GM19438 (cell line): ENCODE measurements around the gene FAM184A.
"Not testable (repeated sequence)": the region's sequence is repeated elsewhere in the genome, so short reads cannot be mapped to it uniquely, and the experiment has no call there.

Experiments
- ATAC-seq: cut with Tn5 transposase; IDR thresholded peaks from one replicate; pipeline ENCODE4 v1.9.1; 2021; ENCODE audit warnings: low read depth; ENCODE audit not compliant: unreplicated experiment

The FAM184A gene

GRCh38 chr6:119097815-119098361 is 19.4 kb upstream of the FAM184A start:
- ATAC-seq, result not testable (repeated sequence)

GRCh38 chr6:119096721-119097565 is 18.5 kb upstream of the FAM184A start:
- no peak for ATAC-seq

- ATAC-seq, result no peak
Measured at GRCh38 chr6:119090256-119090655, 11.8 kb upstream of the FAM184A start.

DNA sequence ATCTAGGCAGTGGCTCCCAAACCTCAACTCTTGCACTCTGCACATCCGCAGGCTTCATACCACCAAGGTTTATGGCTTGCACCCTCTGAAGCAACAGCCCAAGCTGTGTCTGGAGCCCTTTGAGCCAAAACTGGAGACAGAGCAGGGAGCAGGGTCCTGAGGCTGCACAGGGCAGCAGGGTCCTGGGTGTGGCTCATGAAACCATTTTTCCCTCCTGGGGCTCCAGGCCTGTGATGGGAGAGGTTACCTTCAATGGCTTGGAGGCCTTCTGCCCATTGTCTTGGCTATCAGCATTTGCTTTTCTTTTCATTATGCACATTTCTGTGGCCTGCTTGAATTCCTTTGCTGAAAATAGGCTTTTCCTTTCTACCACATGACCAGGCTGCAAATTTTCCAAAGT is 6.3 kb upstream of the FAM184A start:
- ATAC-seq, result no peak

DNA sequence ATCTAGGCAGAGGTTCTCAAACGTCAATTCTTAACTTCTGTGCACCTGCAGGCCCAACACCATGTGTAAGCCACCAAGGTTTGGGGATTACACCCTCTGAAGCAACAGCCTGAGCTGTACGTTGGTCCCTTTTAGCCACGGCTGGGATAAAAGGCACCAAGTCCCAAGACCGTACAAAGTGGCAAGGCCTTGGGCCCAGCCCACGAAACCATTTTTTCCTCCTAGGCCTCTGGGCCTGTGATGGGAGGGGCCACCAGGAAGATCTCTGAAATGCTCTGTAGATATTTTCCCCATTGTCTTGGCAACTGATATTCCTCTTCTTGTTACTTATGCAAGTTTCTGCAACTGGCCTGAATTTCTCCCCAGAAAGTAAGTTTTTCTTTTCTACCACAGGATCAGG is 4.5 kb upstream of the FAM184A start:
- no peak for ATAC-seq

GRCh38 chr6:119079283-119079809 is 882 bp upstream of the FAM184A start:
- ATAC-seq, result no peak

DNA sequence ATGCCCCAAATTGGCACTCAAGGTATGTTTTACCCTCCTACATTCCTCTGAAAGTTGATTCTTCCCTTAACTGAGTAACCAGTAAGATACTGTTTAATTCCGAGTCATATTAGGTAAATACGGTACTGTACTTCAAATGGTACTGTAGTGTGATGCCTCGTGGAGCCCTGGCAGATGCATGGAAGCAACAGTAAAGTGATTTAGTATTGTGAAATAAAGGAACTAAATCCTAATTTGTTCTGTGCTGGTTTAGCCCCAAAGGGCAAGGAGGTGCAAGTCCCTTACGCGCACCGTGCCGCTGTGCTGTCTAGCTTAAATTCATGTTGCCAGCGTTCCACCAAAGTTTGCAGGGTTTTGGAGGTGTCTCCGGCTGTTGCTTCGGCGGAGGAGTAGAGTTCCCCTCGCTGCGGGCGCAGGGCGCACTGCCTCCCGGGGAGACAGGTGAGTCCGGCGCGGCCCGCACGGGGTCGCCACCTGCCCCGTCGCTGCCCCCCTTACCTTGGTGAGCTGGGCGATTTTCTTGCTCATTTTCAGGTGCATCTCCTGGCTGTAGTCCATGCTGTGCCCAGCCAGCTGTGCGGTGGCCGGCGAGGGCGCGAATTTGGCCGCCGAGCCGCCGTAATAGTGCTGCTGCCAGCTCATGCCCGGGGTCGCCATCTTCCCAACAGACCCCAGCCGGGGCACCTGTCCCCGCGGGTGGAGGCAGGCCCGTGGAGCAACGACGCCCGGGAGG is 655 bp downstream of the FAM184A start:
- peak; percentile 57 for ATAC-seq

DNA sequence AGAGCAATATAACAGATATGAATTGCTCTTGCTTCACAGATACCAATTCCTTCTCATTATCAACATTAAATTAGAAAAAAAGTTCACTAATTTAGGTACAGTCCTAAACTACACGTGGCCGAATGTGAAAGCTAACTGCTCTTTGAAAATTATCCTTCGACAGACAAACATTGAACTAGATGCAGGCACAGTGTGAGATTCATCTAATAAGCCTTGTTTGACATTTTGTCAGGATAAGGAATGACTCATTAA is 1.1 kb downstream of the FAM184A start:
- no peak for ATAC-seq

- no peak for ATAC-seq
Measured at GRCh38 chr6:119076576-119077390, 1.7 kb downstream of the FAM184A start.

DNA sequence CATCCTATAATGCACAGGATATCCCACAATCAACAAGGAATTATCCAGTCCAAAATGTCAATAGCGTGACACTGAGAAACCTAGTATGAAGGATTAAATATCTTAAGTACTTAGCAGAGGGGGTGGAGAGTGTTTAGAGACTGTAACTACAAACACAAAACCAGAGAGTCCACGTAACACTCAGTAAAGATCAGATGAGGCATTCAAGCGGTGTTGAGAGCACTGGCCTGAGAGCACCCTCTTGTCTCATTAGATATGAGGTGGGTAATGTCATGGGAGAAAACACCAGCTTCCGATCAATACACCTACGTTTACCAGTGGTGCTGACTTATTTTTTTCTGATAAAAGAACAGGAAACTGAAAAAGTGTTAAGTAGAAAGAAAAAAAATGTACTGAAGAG is 2.3 kb downstream of the FAM184A start:
- ATAC-seq, result no peak

DNA sequence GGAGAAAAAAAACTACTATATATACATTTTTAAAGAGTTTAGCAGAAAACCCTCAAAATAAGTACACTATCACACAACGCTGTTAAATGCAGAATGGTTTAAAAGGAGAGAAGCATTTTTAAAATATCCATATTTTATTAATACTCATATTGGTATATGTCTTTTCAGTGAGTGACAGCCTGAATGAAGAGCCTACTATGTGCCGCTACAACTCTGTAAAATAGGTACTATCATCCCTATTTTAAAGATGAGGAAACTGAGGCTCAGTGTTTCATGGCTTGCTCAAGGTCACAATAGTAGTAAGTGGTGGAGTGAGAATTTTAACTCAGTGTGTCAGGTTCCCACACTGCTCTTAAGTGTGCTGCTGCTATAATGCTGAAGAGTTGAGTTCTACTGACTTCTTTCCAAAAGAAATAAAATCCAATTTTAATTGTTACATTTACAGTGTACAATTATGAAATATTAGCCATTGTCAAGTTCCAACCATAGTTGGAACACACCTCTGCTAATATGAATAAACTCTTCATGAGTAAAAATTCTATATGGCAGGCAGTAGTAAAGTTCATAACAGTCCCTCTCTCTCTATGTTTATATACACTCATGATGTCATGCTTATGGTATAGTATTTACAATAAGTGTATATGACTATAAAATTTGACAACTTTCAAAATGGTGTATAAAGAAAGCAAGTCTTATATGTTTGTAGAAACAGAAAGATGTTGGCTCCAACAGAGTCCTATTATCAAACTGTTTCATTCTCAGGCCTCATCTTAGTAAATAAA is 3.1 kb downstream of the FAM184A start:
- no peak for ATAC-seq

- ATAC-seq, result peak; percentile 41
Measured at GRCh38 chr6:119073307-119074051, 5.0 kb downstream of the FAM184A start.

DNA sequence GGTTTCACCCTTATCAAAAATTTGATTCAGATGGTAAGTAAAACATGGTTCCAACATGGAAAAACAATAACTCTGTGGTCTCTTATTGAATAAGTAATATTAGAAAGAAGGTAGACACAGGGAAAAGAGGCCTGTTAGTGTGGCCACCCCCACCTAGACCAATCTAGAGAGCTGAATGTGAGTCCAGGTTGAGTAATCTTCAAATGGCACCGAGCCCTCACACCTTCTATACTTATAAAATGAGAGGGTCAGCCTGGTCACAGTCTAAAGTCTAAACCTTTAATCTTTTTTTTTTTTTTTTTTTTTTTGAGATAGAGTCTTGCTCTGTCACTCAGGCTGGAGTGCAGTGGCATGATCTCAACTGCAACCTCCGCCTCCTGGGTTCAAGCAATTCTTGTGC is 6.9 kb downstream of the FAM184A start:
- ATAC-seq, result no peak

DNA sequence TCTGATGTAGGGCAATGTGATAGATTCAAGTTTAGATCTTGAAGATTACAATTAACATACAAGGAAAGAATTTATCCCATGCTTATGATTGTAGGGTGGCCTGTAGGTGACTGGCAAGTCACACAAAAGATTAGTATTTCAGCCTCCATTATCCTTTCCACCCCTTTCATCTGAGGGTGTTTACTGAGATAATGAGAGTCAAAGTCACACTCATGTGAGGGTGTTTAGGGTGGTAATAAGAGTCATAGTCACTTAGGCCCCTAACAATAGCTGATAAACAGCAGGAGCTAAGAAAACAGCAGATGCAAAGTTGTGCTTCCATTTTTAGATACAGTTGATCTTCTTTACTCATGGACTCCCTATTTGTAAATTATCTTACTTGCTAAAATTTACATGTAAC is 11.4 kb downstream of the FAM184A start:
- ATAC-seq, result no peak

DNA sequence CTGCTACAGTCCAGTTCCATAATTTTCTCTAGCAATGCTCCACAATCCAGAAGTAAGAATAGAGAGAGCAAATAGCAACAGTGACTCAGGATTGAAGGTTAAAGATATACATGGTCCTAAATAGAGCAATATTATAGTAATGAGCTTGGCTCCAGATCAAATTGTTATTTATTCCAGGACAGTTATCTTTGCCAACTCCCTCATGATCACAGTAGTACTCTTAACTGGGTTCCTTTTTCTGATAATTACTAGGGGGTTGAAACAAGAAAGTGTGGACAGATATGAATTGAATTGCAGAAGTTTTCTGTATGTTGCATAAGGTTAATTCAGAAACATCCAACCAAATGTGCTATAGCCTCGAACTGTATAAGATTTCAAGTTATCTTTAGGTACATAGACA is 11.9 kb downstream of the FAM184A start:
- ATAC-seq, result no peak

GRCh38 chr6:119065955-119066354 is 12.5 kb downstream of the FAM184A start:
- ATAC-seq, result peak; percentile 24

- peak; percentile 76 for ATAC-seq
Measured at GRCh38 chr6:119065382-119065781, 13.1 kb downstream of the FAM184A start.

- ATAC-seq, result no peak
Measured at GRCh38 chr6:119063491-119063890, 15.0 kb downstream of the FAM184A start.

GRCh38 chr6:119061215-119061614 is 17.2 kb downstream of the FAM184A start:
- no peak for ATAC-seq
